Measurements from ENCODE around the gene PSTPIP1. TPM values are rescaled to one million over a fixed set of nuclear protein-coding genes. Genes with fewer than 3 reads are reported as not detected.

PSTPIP1 gene
- total RNA-seq, 1 experiment from 2014 or later, result 1.2 TPM

- DNase-seq (ENCODE audit: unreplicated experiment), result no peak
- no peak overlapping the region for H3K27ac Mint-ChIP-seq (ENCODE audit: low read depth, unreplicated experiment)
- H3K4me1 Mint-ChIP-seq (ENCODE audit: insufficient read depth, unreplicated experiment), result no peaks in the 10 kb centered on the region
- ChIA-PET CTCF (interaction anchor here (1.0 to 1.3 kb wide), 2 partner anchors 72 to 156 kb away, joined by 3 to 4 read pairs; no protein-coding TSS in a partner anchor), POLR2A (interaction anchor here (1.0 kb wide), 1 partner anchor 9 kb away, joined by 3 read pairs; no protein-coding TSS in a partner anchor)
- intact Hi-C loops (cut with micrococcal nuclease), result no loop called here
- no peak for TF ChIP-seq CTCF (IDR thresholded peaks at IDR 0.05; ENCODE audit: unreplicated experiment)
- BruUV-seq (replicated peaks), result no TSS peak
- H3K27me3 Mint-ChIP-seq (ENCODE audit: insufficient read depth, unreplicated experiment), result no peaks in the 10 kb centered on the region
- peaks cover 46% of the 10 kb centered on the region for H3K36me3 Mint-ChIP-seq (ENCODE audit: insufficient read depth, unreplicated experiment)
- no peak overlapping the region for H3K4me3 Mint-ChIP-seq (ENCODE audit: unreplicated experiment)
- H3K9me3 Mint-ChIP-seq (ENCODE audit: unreplicated experiment), result no peaks in the 10 kb centered on the region
These were observed 43.7 kb upstream of the PSTPIP1 start for GRCh38 chr15:76951220-76951619.

- H3K27ac Mint-ChIP-seq (ENCODE audit: low read depth, unreplicated experiment), result no peak overlapping the region
- TF ChIP-seq CTCF (IDR thresholded peaks at IDR 0.05; ENCODE audit: unreplicated experiment), result no peak
- no peaks in the 10 kb centered on the region for H3K9me3 Mint-ChIP-seq (ENCODE audit: unreplicated experiment)
- POLR2A ChIA-PET, result interaction anchor here (1.4 to 1.5 kb wide), 2 partner anchors 14 to 23 kb away, joined by 3 to 7 read pairs; partner anchors contain the start of gene RCN2
- no TSS peak for BruUV-seq (replicated peaks)
- H3K27me3 Mint-ChIP-seq (ENCODE audit: insufficient read depth, unreplicated experiment), result no peaks in the 10 kb centered on the region
- CTCF ChIA-PET, result no interaction called here
- no peak for DNase-seq (ENCODE audit: unreplicated experiment)
- peaks cover 21% of the 10 kb centered on the region for H3K36me3 Mint-ChIP-seq (ENCODE audit: insufficient read depth, unreplicated experiment)
- H3K4me3 Mint-ChIP-seq (ENCODE audit: unreplicated experiment), result no peak overlapping the region
- H3K4me1 Mint-ChIP-seq (ENCODE audit: insufficient read depth, unreplicated experiment), result no peaks in the 10 kb centered on the region
- intact Hi-C loops (cut with micrococcal nuclease), result no loop called here
These were observed 41.0 kb upstream of the PSTPIP1 start for GRCh38 chr15:76953913-76954312.

- Mint-ChIP-seq H3K4me1 (ENCODE audit: insufficient read depth, unreplicated experiment) (no peaks in the 10 kb centered on the region), H3K27me3 (ENCODE audit: insufficient read depth, unreplicated experiment) (no peaks in the 10 kb centered on the region), H3K4me3 (ENCODE audit: unreplicated experiment) (no peak overlapping the region), H3K36me3 (ENCODE audit: insufficient read depth, unreplicated experiment) (peaks cover 13% of the 10 kb centered on the region), H3K27ac (ENCODE audit: low read depth, unreplicated experiment) (no peak overlapping the region), H3K9me3 (ENCODE audit: unreplicated experiment) (no peaks in the 10 kb centered on the region)
- intact Hi-C loops (cut with micrococcal nuclease), result no loop called here
- CTCF ChIA-PET, result no interaction called here
- POLR2A ChIA-PET, result interaction anchor here (1.4 to 1.5 kb wide), 2 partner anchors 14 to 23 kb away, joined by 3 to 7 read pairs; partner anchors contain the start of gene RCN2
- no TSS peak for BruUV-seq (replicated peaks)
- DNase-seq (ENCODE audit: unreplicated experiment), result no peak
- TF ChIP-seq CTCF (IDR thresholded peaks at IDR 0.05; ENCODE audit: unreplicated experiment), result no peak
These were observed 40.2 kb upstream of the PSTPIP1 start for GRCh38 chr15:76954744-76955143.

GRCh38 chr15:76961268-76962011 is 33.5 kb upstream of the PSTPIP1 start:
- H3K9me3 Mint-ChIP-seq (ENCODE audit: unreplicated experiment), result no peaks in the 10 kb centered on the region
- intact Hi-C loops (cut with micrococcal nuclease), result no loop called here
- POLR2A ChIA-PET, result no interaction called here
- H3K4me1 Mint-ChIP-seq (ENCODE audit: insufficient read depth, unreplicated experiment), result peaks cover 6% of the 10 kb centered on the region
- peaks cover 27% of the 10 kb centered on the region for H3K27me3 Mint-ChIP-seq (ENCODE audit: insufficient read depth, unreplicated experiment)
- H3K27ac Mint-ChIP-seq (ENCODE audit: low read depth, unreplicated experiment), result no peak overlapping the region
- no TSS peak for BruUV-seq (replicated peaks)
- H3K4me3 Mint-ChIP-seq (ENCODE audit: unreplicated experiment), result no peak overlapping the region
- no peak for TF ChIP-seq CTCF (IDR thresholded peaks at IDR 0.05; ENCODE audit: unreplicated experiment)
- H3K36me3 Mint-ChIP-seq (ENCODE audit: insufficient read depth, unreplicated experiment), result no peaks in the 10 kb centered on the region
- no peak for DNase-seq (ENCODE audit: unreplicated experiment)
- CTCF ChIA-PET, result no interaction called here
